SW 1271 (cell line): ENCODE measurements around the gene ANKS3.

Source experiments
- DNase-seq, 2 experiments: peaks; one replicate each; lab custom pipeline; 2025; lab: John Stamatoyannopoulos, UW

The ANKS3 gene

GRCh38 chr16:4734063-4734729 lies at the start of gene ANKS3, which contains the start of gene DNAAF8:
TSS of gene ANKS3 (minus strand) at chr16:4734271. CDS start at chr16:4730149, 4,122 bp downstream.
TSS of gene DNAAF8 (plus strand) at chr16:4734537. CDS start at chr16:4736515, 1,978 bp downstream.
- peak; percentile 88 for DNase-seq

GRCh38 chr16:4783251-4783950 lies 49.3 kb upstream of the ANKS3 start:
- DNase-seq: no peak

GRCh38 chr16:4780235-4780634 lies 46.2 kb upstream of the ANKS3 start:
- no peak for DNase-seq

GRCh38 chr16:4778050-4778392 lies 44.0 kb upstream of the ANKS3 start:
- DNase-seq: no peak

- DNase-seq: no peak
These were observed 43.4 kb upstream of the ANKS3 start for GRCh38 chr16:4777339-4778049.

- no peak for DNase-seq
These were observed 42.2 kb upstream of the ANKS3 start for GRCh38 chr16:4776141-4776705.

- no peak for DNase-seq
These were observed 40.9 kb upstream of the ANKS3 start for GRCh38 chr16:4775005-4775404.

- no peak for DNase-seq
These were observed 38.3 kb upstream of the ANKS3 start for GRCh38 chr16:4772351-4772750.

GRCh38 chr16:4771646-4772045 lies 37.6 kb upstream of the ANKS3 start:
- DNase-seq: no peak

GRCh38 chr16:4769306-4769638 lies 35.2 kb upstream of the ANKS3 start:
- no peak for DNase-seq

- peak; percentile 71 to 86 for DNase-seq
These were observed 34.7 kb upstream of the ANKS3 start for GRCh38 chr16:4768549-4769305.

- no peak for DNase-seq
These were observed 33.9 kb upstream of the ANKS3 start for GRCh38 chr16:4767872-4768548.

GRCh38 chr16:4766875-4767628 lies 33.0 kb upstream of the ANKS3 start, which contains the start of gene ZNF500:
TSS of gene ZNF500 (minus strand) at chr16:4767162. CDS start at chr16:4765978, 1,184 bp downstream.
- peak; percentile 58 to 86 for DNase-seq

- no peak for DNase-seq
These were observed 31.7 kb upstream of the ANKS3 start for GRCh38 chr16:4765511-4766474.

GRCh38 chr16:4763791-4764190 lies 29.7 kb upstream of the ANKS3 start:
- DNase-seq: no peak

GRCh38 chr16:4762205-4762604 lies 28.1 kb upstream of the ANKS3 start:
- no peak for DNase-seq

- DNase-seq: no peak
These were observed 26.3 kb upstream of the ANKS3 start for GRCh38 chr16:4760221-4760910.

- no peak for DNase-seq
These were observed 21.6 kb upstream of the ANKS3 start for GRCh38 chr16:4755687-4756086.

GRCh38 chr16:4754865-4755264 lies 20.8 kb upstream of the ANKS3 start:
- no peak for DNase-seq
